Stimulated activated naive CD8-positive, alpha-beta T cell treated with anti-CD3 and anti-CD28 coated beads, Interleukin-15, Interleukin-2, amounts not matched to agents 100 ng/mL and 50 ng/mL, for 24 hours (primary cell): ENCODE results near the gene UBTF.

Experiments
- H3K27ac Mint-ChIP-seq: one replicate; pipeline ENCODE4 v1.8.0; 2021; ENCODE audit warnings: mild to moderate bottlenecking, mixed read lengths
- H3K27me3 Mint-ChIP-seq: one replicate; pipeline ENCODE4 v1.8.0; 2021; ENCODE audit warnings: mixed read lengths
- H3K36me3 Mint-ChIP-seq: one replicate; pipeline ENCODE4 v1.8.0; 2021; ENCODE audit warnings: low read depth, mixed read lengths
- H3K4me1 Mint-ChIP-seq: one replicate; pipeline ENCODE4 v1.8.0; 2021; ENCODE audit warnings: low read depth, mixed read lengths
- H3K4me3 Mint-ChIP-seq: one replicate; pipeline ENCODE4 v1.8.0; 2021; ENCODE audit warnings: mild to moderate bottlenecking, mixed read lengths
- H3K9me3 Mint-ChIP-seq: one replicate; pipeline ENCODE4 v1.8.0; 2021; ENCODE audit warnings: mixed read lengths

Gene UBTF

GRCh38 chr17:44198721-44199552, 20.5 kb downstream of the UBTF start:
- no peaks in the 10 kb centered on the region for H3K9me3 Mint-ChIP-seq
- H3K27ac Mint-ChIP-seq, result peak overlapping the region; percentile 79
- peak overlapping the region; percentile 84 for H3K4me3 Mint-ChIP-seq
- H3K4me1 Mint-ChIP-seq, result peaks cover 33% of the 10 kb centered on the region
- H3K27me3 Mint-ChIP-seq, result no peaks in the 10 kb centered on the region
- peaks cover 32% of the 10 kb centered on the region for H3K36me3 Mint-ChIP-seq

- Mint-ChIP-seq H3K9me3 (no peaks in the 10 kb centered on the region), H3K27me3 (no peaks in the 10 kb centered on the region), H3K4me1 (peaks cover 26% of the 10 kb centered on the region), H3K4me3 (peak overlapping the region; percentile 84), H3K36me3 (peaks cover 33% of the 10 kb centered on the region), H3K27ac (peak overlapping the region; percentile 79)
These were observed 21.3 kb downstream of the UBTF start for GRCh38 chr17:44197980-44198720.

- peaks cover 39% of the 10 kb centered on the region for H3K36me3 Mint-ChIP-seq
- peaks cover 23% of the 10 kb centered on the region for H3K4me1 Mint-ChIP-seq
- peak overlapping the region; percentile 79 for H3K27ac Mint-ChIP-seq
- H3K27me3 Mint-ChIP-seq, result no peaks in the 10 kb centered on the region
- H3K9me3 Mint-ChIP-seq, result no peaks in the 10 kb centered on the region
- H3K4me3 Mint-ChIP-seq, result no peak overlapping the region
These were observed 22.4 kb downstream of the UBTF start for GRCh38 chr17:44197107-44197506.

GRCh38 chr17:44193326-44194084, 26.0 kb downstream of the UBTF start:
- Mint-ChIP-seq H3K9me3 (no peaks in the 10 kb centered on the region), H3K4me1 (peaks cover 20% of the 10 kb centered on the region), H3K27me3 (no peaks in the 10 kb centered on the region), H3K36me3 (peaks cover 55% of the 10 kb centered on the region), H3K27ac (no peak overlapping the region), H3K4me3 (no peak overlapping the region)

- Mint-ChIP-seq H3K27me3 (no peaks in the 10 kb centered on the region), H3K36me3 (peaks cover 51% of the 10 kb centered on the region), H3K4me1 (peaks cover 22% of the 10 kb centered on the region), H3K9me3 (no peaks in the 10 kb centered on the region), H3K4me3 (no peak overlapping the region), H3K27ac (peak overlapping the region; percentile 16)
These were observed 26.7 kb downstream of the UBTF start for GRCh38 chr17:44192750-44193149.

GRCh38 chr17:44191941-44192496, 27.5 kb downstream of the UBTF start:
- Mint-ChIP-seq H3K4me3 (no peak overlapping the region), H3K27ac (no peak overlapping the region), H3K9me3 (no peaks in the 10 kb centered on the region), H3K36me3 (peaks cover 45% of the 10 kb centered on the region), H3K4me1 (peaks cover 21% of the 10 kb centered on the region), H3K27me3 (no peaks in the 10 kb centered on the region)

GRCh38 chr17:44191369-44191768, 28.1 kb downstream of the UBTF start:
- Mint-ChIP-seq H3K36me3 (peaks cover 41% of the 10 kb centered on the region), H3K9me3 (no peaks in the 10 kb centered on the region), H3K27ac (peak overlapping the region; percentile 58), H3K27me3 (no peaks in the 10 kb centered on the region), H3K4me1 (peaks cover 18% of the 10 kb centered on the region), H3K4me3 (no peak overlapping the region)

- H3K36me3 Mint-ChIP-seq, result peaks cover 37% of the 10 kb centered on the region
- no peaks in the 10 kb centered on the region for H3K27me3 Mint-ChIP-seq
- no peak overlapping the region for H3K27ac Mint-ChIP-seq
- H3K9me3 Mint-ChIP-seq, result no peaks in the 10 kb centered on the region
- no peak overlapping the region for H3K4me3 Mint-ChIP-seq
- peaks cover 23% of the 10 kb centered on the region for H3K4me1 Mint-ChIP-seq
These were observed 29.0 kb downstream of the UBTF start for GRCh38 chr17:44190481-44190880.

- no peaks in the 10 kb centered on the region for H3K27me3 Mint-ChIP-seq
- H3K4me1 Mint-ChIP-seq, result peaks cover 37% of the 10 kb centered on the region
- peaks cover 25% of the 10 kb centered on the region for H3K36me3 Mint-ChIP-seq
- H3K27ac Mint-ChIP-seq, result peak overlapping the region; percentile 94
- no peaks in the 10 kb centered on the region for H3K9me3 Mint-ChIP-seq
- peak overlapping the region; percentile 99 for H3K4me3 Mint-ChIP-seq
These were observed 30.7 kb downstream of the UBTF start for GRCh38 chr17:44188576-44189403.

GRCh38 chr17:44187131-44187899, 32.2 kb downstream of the UBTF start:
- H3K4me3 Mint-ChIP-seq, result peak overlapping the region; percentile 99
- H3K4me1 Mint-ChIP-seq, result peaks cover 41% of the 10 kb centered on the region
- H3K9me3 Mint-ChIP-seq, result no peaks in the 10 kb centered on the region
- H3K27me3 Mint-ChIP-seq, result no peaks in the 10 kb centered on the region
- peak overlapping the region; percentile 94 for H3K27ac Mint-ChIP-seq
- peaks cover 27% of the 10 kb centered on the region for H3K36me3 Mint-ChIP-seq

GRCh38 chr17:44186307-44187130, 33.0 kb downstream of the UBTF start, which contains the start of gene TMUB2:
Gene TMUB2 (plus strand): TSS chr17:44186972. CDS start chr17:44187709, 737 bp downstream.
- H3K4me1 Mint-ChIP-seq, result peaks cover 44% of the 10 kb centered on the region
- H3K27ac Mint-ChIP-seq, result peak within 1 kb of the TSS; percentile 94
- H3K36me3 Mint-ChIP-seq, result peaks cover 33% of the 10 kb centered on the region
- H3K9me3 Mint-ChIP-seq, result no peaks in the 10 kb centered on the region
- H3K4me3 Mint-ChIP-seq, result peak within 1 kb of the TSS; percentile 99
- H3K27me3 Mint-ChIP-seq, result no peaks in the 10 kb centered on the region

- Mint-ChIP-seq H3K9me3 (no peaks in the 10 kb centered on the region), H3K4me3 (no peak overlapping the region), H3K27me3 (no peaks in the 10 kb centered on the region), H3K4me1 (peaks cover 44% of the 10 kb centered on the region), H3K36me3 (peaks cover 20% of the 10 kb centered on the region), H3K27ac (no peak overlapping the region)
These were observed 35.2 kb downstream of the UBTF start for GRCh38 chr17:44184212-44184810.
